Stimulated activated CD4-positive, alpha-beta T cell treated with anti-CD3 and anti-CD28 coated beads, Interleukin-15, amount 100 ng/mL, for 1 hour (primary cell): Measurements from ENCODE around the gene RAD51B.

ENCODE experiments used
- DNase-seq, 2 donors: peaks; one replicate each; pipeline ENCODE4 v3.0.0-alpha.2; 2020; ENCODE audit warnings: low read depth in 1 of 2, low spot score in 1 of 2

RAD51B gene

DNA sequence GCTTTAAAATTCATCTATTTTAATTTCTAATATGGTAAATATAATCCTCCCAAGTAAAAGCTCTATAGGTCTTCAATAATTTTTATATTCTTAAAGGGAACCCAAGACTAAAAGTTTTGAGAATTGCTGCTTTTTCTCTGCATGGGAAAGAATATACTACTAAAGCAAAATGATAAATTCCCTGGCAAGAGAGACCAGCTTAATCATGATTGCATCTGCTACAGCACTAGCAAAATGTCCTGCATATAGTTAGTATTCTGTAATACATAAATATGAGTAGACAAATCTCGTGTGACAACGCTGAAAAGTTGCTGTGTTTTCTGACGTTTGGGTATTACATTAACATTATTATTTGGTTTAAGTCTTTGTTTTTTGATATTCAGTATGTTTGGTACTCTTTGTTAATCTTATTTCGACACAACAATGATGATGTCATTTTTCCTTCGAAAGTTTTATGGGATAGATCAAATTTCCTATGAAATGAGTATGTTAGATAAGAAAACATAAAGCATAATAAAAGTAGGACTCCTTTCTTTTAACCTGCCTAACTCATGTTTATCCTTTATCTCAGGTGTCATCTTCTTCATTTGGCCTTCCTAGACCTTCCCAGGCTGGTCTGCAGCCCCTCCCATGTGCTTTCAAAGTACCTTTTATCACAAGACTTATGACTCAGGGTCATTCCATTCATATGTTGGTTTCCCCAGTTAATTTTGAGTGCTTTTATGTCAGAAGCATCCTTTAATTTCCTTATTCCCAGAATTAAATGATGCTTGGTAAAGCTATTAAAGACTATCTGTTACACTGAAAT lies 321.9 kb downstream of the RAD51B start:
- DNase-seq = no peak

DNA sequence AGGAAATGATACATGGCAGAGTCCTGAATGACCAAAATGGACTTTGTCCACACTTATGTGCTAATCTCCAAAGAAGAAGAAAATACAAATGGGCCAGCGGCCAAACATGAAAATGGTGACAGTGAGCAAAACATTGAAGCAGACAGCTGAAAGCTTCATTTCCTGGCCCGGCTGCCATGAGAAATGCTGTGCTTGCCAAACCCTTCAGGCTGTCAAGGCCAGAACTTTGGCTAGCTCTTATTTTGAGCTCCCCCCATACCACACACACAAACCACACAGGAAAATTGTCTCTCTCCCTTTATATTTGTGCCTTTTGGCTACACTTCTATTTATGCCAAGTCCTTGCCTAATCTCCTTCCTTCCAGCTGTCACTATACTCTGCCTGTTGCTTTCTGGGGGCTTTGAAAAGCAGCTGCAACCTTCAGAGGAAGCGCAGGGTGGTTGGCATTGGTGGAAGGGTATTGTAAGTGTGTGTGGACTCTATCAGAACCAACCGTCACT lies 323.8 kb downstream of the RAD51B start:
- DNase-seq = no peak

DNA sequence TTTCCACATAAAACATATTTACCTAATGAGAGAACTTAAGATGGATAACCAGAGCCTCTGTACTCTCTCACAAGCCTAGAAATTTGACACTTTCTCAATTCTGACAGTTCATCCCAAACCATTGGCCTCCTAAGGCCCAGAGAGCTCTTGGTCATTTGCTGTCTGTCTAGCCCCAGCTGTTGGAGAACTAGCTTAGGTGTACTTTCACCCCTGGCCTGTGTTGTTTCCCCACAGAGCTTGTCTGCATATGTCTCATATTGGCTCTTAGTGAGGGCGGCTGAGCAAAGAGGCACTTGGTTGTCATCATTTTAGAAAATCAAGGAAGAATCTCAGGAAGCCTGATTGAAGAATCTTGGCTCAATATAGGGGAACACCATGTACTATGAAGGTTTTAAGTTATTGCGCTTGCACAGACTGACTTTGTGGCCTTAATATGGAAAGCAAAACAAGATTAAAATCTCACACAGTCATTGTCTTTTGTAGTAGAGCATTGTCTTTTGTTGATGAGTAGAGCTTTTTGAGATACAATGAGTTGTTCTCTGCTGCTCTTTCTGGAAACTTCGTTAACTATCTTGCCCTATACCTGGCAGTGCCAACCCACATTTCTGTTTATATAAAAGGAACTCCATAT lies 324.6 kb downstream of the RAD51B start:
- no peak for DNase-seq

DNA sequence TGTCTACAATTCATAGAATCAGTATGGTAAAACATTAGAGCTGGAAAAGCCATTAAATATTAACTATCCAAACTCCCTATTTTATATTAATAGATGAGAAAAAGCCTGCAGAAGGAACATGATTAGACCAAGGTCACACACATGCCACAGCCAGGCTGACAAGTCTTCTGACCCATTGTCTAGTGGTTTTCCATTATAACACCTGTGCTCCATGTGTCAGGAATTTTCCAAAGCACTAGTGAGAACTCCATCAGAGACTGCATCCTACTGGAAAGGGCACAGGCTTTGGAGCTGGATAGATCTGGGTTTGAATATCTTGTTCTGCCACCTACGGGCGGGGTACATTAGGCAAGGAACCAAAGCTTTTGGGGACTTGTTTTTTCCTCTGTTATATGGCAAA lies 325.5 kb downstream of the RAD51B start:
- DNase-seq = no peak

DNA sequence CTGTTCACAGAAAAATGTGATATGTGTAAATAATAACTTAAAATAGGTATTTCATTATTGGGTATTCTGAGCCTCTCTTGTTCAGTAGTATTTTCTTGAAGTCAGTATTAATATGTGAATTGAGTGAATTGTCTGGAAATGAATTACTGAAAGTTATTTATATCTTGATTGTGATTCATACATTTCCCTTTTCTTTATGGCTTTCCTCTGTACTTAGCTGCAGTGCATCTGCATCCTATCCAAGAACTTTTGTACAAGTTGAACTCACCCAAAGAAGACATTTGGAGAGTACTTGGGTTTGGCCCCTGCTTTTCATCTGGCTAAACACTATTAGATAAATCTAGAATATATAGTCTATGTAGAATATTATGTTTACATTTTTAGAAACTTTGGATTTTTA lies 326.0 kb downstream of the RAD51B start:
- DNase-seq = no peak

DNA sequence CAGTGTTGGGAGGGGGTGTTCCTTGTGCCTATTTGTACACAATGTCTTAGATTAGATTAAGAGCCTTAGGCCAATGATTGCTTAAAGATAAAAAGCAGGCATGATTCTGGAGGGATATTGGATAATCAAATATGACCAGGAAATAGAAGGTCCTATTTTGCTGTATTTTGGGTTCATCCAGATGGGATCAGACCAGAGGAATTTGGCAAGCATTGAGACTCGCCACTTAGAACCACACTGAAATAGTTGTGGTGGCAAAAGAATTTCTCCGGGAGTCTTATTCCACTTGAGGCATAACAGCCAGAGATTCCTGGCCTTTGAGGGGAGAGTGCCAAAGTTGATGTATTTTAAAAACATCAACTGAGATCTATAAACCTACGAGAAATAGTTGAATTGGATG lies 327.2 kb downstream of the RAD51B start:
- DNase-seq = no peak

DNA sequence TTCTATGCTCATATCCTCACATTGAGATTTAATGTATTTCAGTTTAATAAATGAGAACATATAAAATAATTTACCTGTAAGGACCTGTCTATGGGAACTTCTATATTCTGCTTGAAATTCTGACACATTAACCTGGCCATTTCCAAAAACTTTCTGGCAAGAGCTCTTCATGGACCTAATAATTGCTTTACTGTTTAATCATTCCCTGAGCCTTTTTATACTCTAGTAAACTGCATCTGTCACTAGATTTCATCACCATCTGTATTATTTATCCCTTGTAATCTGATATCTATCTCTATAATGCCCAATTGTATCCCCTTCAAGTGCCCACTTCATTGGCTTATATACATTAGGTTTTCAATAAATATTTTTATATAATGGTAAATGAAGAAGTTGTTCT lies 327.7 kb downstream of the RAD51B start:
- DNase-seq = no peak

DNA sequence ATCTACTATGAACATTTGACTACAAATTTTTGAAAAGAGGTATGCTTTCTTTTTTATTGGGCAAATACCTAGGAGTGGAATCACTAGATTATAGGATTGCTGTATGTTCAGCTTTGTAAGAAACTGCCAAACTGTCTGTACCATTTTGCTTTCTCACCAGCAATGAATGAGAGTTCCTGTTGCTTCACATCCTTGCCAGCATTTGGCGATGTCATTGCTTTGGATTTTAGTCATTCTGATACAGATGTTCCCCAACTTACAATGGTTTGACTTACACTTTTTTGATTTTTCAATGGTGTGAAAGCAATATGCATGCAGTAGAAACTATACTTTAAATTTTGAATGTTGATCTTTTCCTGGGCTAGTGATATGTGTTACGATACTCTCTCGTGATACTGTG lies 328.7 kb downstream of the RAD51B start:
- no peak for DNase-seq

DNA sequence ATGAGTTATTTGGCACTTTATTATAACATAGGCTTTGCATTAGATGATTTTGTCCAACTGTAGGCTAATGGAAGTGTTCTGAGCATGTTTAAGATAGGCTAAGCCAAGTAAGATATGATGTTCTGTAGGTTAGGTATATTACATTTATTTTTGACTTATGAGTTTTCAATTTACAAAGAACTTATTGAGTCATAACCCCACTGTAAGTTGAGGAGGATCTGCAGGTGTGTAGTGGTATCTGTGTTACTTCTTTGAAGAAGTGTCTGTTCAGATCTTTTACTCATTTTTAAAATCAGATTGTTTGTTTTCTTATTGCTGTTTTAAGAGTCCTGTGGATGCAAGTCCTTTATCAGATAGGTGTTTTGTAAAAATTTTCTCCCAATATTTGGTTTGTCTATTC lies 329.2 kb downstream of the RAD51B start:
- DNase-seq = no peak

DNA sequence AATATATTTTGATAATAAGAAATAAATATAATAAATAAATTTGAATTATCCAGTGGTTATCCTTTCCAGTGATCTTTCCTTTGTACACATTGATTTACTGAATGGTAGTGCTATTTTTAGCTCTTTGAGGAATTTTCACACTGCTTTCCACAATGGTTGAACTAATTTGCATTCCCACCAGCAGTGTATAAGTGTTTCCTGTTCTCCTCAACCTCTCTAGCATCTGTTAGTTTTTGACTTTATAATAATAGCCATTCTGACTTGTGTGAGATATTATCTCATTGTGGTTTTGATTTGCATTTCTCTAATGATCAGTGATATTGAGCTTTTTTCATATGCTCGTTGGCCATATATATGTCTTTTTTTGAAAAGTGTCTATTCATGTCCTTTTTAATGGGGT lies 333.7 kb downstream of the RAD51B start:
- DNase-seq = no peak

DNA sequence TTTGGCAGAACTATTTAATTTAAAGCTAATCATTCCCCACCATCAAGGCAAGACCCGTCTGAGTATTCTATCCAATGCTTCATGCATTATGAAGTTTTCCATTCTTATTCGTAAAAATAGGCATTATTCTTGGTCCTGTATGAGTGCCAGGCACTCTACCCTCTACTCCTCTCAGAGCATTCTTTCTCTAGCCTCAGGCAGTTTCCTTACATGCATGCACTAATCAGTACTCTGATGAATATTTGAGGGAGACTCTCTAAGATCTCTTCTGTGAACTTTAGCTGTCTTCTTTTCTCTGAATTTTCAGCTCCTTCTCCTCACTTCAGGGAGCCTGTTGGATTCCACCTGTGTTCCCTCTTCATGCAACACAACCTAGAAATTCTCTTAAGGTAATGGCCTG lies 334.7 kb downstream of the RAD51B start:
- DNase-seq = no peak

DNA sequence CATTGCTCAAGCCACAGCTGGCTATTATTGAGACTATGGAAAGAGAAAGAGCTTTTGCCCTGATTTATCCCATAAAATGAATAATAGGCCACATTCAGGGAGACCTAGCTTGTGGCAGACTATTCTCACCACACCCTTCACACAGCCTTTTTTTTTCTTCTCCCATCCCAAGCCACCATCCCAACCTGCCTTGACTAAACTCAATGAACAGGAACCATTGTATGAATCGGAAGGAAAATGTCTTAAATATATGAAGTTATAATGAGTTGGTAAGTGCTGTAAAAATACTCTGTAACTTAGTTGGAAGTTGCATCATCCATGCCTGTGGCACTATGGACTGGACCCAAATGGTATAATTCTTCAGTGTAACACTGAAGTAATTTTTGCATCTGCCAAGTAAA lies 338.4 kb downstream of the RAD51B start:
- DNase-seq = no peak

DNA sequence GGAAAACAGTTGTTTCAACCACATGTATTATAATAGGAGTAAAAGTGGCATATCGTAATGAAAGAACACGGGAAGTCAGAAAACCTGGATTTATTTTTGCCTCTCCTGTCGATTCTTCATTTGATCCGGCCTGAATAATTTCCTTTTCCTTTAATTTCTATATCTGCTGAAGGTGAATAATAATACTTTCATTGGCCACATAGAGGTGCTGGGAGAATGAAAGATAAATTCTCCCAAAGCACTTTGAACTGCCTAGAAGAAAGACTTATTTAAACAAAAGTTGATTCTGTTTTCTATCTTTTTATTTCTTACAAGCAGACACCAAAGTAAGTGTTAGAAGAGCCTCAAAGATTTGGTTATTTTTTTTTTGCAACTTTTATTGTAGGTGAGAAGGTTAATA lies 339.1 kb downstream of the RAD51B start:
- DNase-seq = no peak

DNA sequence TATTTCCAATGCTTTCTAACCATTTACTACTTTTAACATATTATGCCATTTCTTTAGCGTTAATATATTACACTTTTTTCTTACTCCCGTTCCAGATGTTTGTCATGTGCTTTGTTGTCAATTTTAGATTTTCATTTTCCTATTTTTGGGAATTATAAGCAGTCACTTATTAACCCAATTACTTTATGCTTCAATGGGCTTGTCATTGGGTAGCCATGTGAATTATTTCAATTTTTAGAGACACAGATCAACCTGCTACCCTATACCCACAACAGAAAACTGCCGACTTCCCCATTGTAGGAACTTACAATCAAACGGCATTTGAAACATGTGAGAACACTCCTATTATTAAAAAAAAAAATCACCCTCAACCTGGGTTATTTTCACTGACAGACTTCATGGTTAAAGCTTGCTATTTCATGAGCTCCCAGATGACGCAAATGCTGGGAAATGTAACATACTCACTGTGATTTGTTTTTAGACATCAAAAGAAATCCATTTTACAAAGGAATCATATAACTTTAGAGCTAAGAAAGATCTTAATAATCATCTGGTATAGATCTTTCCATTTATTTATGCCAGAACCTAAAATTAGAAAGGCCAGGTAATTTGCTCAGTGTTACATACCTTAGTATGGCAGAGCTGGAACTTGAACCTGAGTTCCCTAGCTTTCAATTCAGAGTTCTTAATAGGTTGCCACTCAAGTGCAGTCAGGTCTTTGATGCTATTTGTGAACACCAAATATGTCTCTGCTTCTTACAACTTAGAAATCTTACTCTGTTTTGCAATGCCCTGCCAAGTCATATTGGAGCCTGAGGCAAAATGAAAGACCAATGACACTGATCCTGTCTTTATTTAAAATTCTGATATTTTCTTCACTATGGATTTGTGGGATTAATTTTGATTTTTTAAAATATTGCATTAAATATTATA lies 340.4 kb downstream of the RAD51B start:
- no peak for DNase-seq

DNA sequence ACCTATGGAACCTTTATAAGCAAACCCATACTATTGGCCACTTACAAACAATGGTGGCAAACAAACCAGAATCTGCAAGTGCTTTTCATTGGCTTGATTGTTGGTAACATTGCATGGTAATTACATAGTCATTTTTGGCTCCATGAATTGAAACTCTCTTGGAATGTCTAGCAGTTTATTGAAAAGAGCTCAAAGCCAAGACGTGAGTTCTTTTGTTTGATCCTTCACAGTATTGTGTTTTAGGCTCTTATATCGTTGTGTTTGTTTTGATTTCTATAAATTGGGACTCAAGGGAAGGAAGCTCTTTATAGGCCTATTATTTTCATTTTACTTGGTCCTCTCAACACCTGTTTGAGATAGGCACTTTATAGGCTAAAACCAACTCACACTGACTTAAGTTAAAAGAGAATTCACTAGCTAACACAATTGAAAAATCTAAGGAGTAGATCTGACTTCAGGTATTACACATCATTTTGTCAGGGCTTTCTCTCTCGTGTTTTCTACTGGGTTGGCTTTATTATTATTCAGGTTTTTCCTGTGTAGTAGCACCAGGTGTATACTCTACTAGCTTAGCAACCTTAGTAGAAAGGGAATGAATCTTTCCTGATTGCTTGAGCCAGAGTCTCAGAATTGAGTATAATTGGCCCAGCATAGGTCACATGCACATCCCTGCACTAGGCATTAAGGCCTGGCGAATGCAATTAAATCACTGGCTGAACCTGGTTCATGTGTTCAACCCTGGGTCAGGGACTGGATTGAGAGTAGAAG lies 341.4 kb downstream of the RAD51B start:
- DNase-seq = no peak

DNA sequence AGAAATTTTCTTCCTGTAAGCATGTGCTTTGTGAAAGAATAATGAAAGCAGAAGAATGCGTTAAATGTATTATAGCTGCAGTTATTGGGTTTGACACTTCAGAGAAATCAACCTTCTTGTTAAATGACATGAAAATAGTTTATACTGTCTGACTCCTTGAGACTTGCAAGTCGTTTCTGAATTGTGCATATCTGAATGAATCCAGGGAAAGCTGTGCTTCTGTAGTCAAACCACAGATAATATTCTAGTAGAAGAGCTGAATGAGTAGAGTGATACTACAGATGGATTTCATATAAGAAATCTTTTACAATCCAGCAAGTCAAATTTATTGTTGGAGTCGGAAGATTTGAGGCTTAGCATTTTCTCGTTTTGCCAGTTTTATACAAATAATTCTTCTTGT lies 343.3 kb downstream of the RAD51B start:
- DNase-seq = no peak

DNA sequence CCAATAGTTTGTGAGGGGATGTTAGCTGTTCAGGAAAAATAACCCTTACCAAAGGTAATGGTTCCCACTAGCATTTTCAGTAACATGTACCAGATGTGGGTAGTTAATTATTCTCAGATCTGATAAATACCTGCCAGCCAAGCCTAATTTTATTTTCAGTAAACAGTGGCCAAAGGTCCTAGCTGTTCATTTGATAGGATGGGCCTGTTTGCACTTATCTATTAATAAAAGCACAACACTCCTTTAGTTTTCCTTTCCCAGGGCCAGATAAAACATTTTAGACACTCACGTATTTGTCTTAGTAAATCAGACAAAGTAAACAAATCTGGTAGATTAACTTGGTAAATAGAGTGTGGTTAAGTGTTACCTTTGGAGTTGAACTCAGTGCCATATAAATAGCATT lies 345.1 kb downstream of the RAD51B start:
- DNase-seq = no peak

DNA sequence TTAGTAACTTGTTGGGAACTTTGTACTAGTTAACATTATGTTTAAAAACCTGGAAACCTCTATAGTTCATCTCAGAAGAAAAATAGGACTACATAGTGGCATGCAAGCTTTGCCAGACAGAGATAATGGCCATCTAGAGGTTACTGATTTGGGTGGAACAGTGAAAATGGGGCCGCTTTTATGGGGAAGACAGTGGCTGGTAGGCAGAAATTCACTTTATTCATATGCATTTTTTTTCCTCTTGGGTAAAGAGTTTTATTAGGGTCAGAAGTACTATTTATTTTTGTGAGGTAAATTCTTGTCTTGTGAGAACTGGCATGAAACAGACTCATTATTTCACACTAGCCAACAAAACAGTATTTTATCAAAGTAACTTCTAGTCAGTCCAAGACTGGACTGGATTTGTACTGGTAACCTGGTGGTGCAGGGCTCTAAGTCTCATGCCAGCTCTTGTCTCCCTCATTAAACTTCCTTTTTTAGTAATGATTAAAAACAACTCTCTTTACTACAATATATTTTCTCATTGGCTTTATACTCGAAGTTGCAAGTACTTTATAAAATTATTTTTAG lies 345.8 kb downstream of the RAD51B start:
- no peak for DNase-seq

DNA sequence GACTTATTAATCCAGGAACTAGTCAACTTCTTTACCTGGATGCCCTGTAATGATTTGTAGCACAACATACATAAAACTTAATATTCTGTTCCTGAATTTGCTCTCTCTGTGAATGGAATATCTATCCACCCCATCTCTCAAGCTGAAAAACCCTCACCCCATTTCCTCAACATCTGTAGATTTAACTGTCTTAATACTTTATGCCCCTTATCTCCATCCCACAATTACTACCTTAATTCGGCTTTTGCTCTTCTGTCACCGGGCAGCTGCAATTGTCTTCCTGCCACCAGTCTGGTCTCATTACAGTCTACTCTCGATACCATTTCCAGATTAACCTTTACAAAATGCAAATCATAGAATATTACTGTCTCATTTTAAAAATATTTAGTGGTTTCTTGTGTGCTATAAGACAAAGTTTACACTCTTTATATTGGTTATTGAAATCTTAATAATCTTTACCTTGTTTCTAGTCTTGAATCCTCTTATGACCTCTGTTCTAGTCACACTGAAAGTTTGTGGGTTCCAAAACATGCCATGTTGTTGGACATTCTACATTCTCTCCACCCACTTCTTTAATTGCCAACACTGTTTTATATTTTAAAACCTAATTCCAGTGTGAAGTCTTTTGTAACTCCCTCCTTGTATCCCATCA lies 347.3 kb downstream of the RAD51B start:
- no peak for DNase-seq
